ENCODE results near the gene TFR2.

The TFR2 gene

DNA sequence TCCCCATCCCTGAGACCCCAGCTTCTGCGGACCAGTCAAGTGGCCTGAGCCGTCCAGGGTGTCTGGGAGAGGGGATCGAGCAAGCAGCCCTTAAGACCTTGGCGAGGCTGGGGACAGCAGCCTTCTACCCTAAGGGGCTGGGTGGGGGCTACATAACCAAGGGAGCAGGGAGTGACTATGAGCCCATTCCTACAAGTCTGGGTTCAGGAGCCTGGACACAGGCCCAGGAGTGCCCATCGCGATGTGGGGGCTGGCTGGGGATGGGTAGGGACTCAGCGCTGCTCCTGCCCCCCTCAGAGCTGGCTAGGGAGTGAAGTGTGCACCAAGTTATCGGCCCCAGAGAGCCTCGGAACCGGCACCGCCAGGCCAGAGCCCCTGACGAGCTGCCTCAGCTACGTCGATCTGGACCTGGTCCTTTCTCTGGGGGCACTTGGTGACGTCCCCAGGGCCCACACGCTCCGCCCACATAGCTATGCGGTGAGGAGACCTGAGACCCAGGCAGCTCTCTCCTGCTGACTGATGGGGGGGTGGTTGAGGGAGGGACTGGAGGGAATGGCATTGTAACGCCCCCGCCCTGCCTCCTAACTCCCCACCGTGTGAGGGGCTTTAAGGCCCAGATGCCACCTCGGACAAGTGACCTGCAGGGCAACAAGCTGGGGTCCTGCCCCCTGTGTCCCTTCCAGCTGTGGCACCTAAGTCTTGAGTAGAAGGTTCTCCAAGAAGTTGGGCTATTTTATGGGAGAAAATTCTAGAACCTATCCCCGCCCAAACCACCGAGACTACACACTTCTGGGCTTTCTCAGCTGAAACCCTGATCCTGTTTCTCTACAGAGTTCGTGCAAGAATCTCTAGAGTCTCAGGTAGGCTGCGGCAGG, 70.2 kb downstream of the TFR2 start:
- no peak for FAIRE-seq

Data from A204.1 (cell line).